SK-N-SH (cell line): ENCODE results near the gene NDRG2. TPM values are rescaled to one million over a fixed set of nuclear protein-coding genes. Genes with fewer than 3 reads are reported as not detected.

Source experiments
- CTCF ChIA-PET: fragments of 300-600, 350-600 bp; formaldehyde crosslinking; extraction: SDS; loops from one replicate; lab custom pipeline; 2021; lab: Yijun Ruan, JAX
- POLR2A ChIA-PET: fragments of 350-600 bp; sonication (Branson Sonifier 250); formaldehyde crosslinking; extraction: SDS; loops from one replicate; lab custom pipeline; 2020; ENCODE audit warnings: antibody characterized with exemption, inconsistent platforms; lab: Yijun Ruan, JAX
- DNase-seq: peaks from one replicate; pipeline ENCODE4 v3.0.0; 2012
- H2AFZ ChIP-seq: fragments of 200-600 bp; sonication (generic); 2 replicates; pipeline ENCODE4 v1.8.1; 2016; ENCODE audit warnings: antibody characterized with exemption, mild to moderate bottlenecking, low read depth
- H3F3A ChIP-seq: fragments of 200-600 bp; sonication (generic); replicated peaks from 2 replicates; pipeline ENCODE3; 2016; ENCODE audit warnings: antibody characterized with exemption, mild to moderate bottlenecking; ENCODE audit not compliant: insufficient read depth
- H3K27ac ChIP-seq, 2 experiments: fragments of 200-500 bp in 1 of 2; fragments of 200-600 bp in 1 of 2; sonication (Bioruptor generic) in 1 of 2; sonication (generic), shearing (Covaris generic) in 1 of 2; 2 replicates each; pipeline versions ENCODE4 v1.5.1 to v1.6.1; 2014 to 2016; ENCODE audit warnings: low read depth in 2 of 2, inconsistent platforms in 1 of 2, low read length in 1 of 2, mild to moderate bottlenecking in 1 of 2, mixed read lengths in 1 of 2
- H3K27me3 ChIP-seq: fragments of 200-600 bp; sonication (generic), shearing (Covaris generic); 2 replicates; pipeline ENCODE4 v1.6.1; 2016; ENCODE audit warnings: mixed run types; ENCODE audit not compliant: insufficient read depth
- H3K36me3 ChIP-seq, 2 experiments: fragments of 200-500 bp in 1 of 2; fragments of 200-600 bp in 1 of 2; sonication (Bioruptor generic) in 1 of 2; sonication (generic) in 1 of 2; replicated peaks in 1 of 2; 2 replicates each; pipeline versions ENCODE3 to v1.5.1; 2014 to 2016; ENCODE audit warnings: low read length in 1 of 2, mild to moderate bottlenecking in 1 of 2; ENCODE audit not compliant: insufficient read depth in 2 of 2, control insufficient read depth in 1 of 2
- H3K4me1 ChIP-seq, 2 experiments: fragments of 200-500 bp in 1 of 2; fragments of 200-600 bp in 1 of 2; sonication (Bioruptor generic) in 1 of 2; sonication (generic), shearing (Covaris generic) in 1 of 2; 2 replicates each; pipeline versions ENCODE4 v1.5.1 to v1.6.1; 2014 to 2016; ENCODE audit warnings: low read depth in 1 of 2, low read length in 1 of 2, mixed run types in 1 of 2; ENCODE audit not compliant: insufficient read depth in 2 of 2, control insufficient read depth in 1 of 2
- H3K4me2 ChIP-seq: fragments of 200-600 bp; sonication (generic), shearing (Covaris generic); 2 replicates; pipeline ENCODE4 v1.6.1; 2017; ENCODE audit warnings: mixed run types
- H3K4me3 ChIP-seq, 2 experiments: fragments of 200-500 bp in 1 of 2; fragments of 200-600 bp in 1 of 2; sonication (Bioruptor generic) in 1 of 2; sonication (generic), shearing (Covaris generic) in 1 of 2; 2 replicates each; pipeline versions ENCODE4 v1.5.1 to v1.8.1; 2014 to 2016; ENCODE audit warnings: low read depth in 2 of 2, inconsistent platforms in 1 of 2, low read length in 1 of 2, mild to moderate bottlenecking in 1 of 2, mixed read lengths in 1 of 2, moderate library complexity in 1 of 2
- H3K79me2 ChIP-seq: fragments of 200-600 bp; sonication (generic); 2 replicates; pipeline ENCODE4 v1.8.1; 2017; ENCODE audit warnings: mild to moderate bottlenecking; ENCODE audit not compliant: insufficient read depth
- H3K9ac ChIP-seq: fragments of 200-600 bp; sonication (generic); 2 replicates; pipeline ENCODE4 v1.6.1; 2017; ENCODE audit warnings: mixed run types
- H3K9me2 ChIP-seq: fragments of 200-600 bp; sonication (generic); 2 replicates; pipeline ENCODE4 v1.6.1; 2017; ENCODE audit warnings: mixed run types
- H3K9me3 ChIP-seq: fragments of 200-600 bp; sonication (generic); 2 replicates; pipeline ENCODE4 v1.6.1; 2017; ENCODE audit warnings: mixed run types, mild to moderate bottlenecking, moderate library complexity
- H4K20me1 ChIP-seq: fragments of 200-600 bp; sonication (generic); 2 replicates; pipeline ENCODE4 v1.6.1; 2017; ENCODE audit warnings: mild to moderate bottlenecking, mixed run types; ENCODE audit not compliant: insufficient read depth
- CHD2 ChIP-seq: fragments of 150-350 bp; IDR thresholded peaks from 2 replicates; pipeline ENCODE4 v1.6.1; 2018; ENCODE audit warnings: low read length; ENCODE audit not compliant: partially characterized antibody
- EP300 ChIP-seq, 2 experiments: IDR thresholded peaks; 2 replicates each; pipeline versions ENCODE4 v1.4.0 to v1.6.1; 2012; ENCODE audit warnings: borderline replicate concordance in 1 of 2, low read depth in 1 of 2, low read length in 1 of 2
- EZH2phosphoT487 ChIP-seq: fragments of 200-600 bp; sonication (generic); IDR thresholded peaks from 2 replicates; pipeline ENCODE4 v1.6.1; 2017; ENCODE audit warnings: low read depth, mixed run types, mild to moderate bottlenecking, antibody characterized with exemption, moderate library complexity, borderline replicate concordance
- FOXJ3 ChIP-seq: sonication (generic); formaldehyde crosslinking; IDR thresholded peaks from 2 replicates; pipeline ENCODE4 v1.5.1; 2020; ENCODE audit warnings: mild to moderate bottlenecking, missing genetic modification reagents
- GABPA ChIP-seq: IDR thresholded peaks from 2 replicates; pipeline ENCODE4 v1.4.0; 2012; ENCODE audit warnings: low read depth, mild to moderate bottlenecking
- MXI1 ChIP-seq: IDR thresholded peaks from 2 replicates; pipeline ENCODE4 v1.6.1; 2012; ENCODE audit warnings: mild to moderate bottlenecking, low read depth, low read length, improper control_type of control experiment
- NFIC ChIP-seq: IDR thresholded peaks from 2 replicates; pipeline ENCODE4 v1.4.0; 2012; ENCODE audit warnings: borderline replicate concordance
- POLR2AphosphoS5 ChIP-seq: IDR thresholded peaks from 2 replicates; pipeline ENCODE4 v1.6.1; 2012; ENCODE audit warnings: low read depth, low read length
- RAD21 ChIP-seq: IDR thresholded peaks from 2 replicates; pipeline ENCODE4 v1.6.1; 2012; ENCODE audit warnings: mild to moderate bottlenecking, low read length
- SIN3A ChIP-seq: IDR thresholded peaks from 2 replicates; pipeline ENCODE4 v1.6.1; 2012; ENCODE audit warnings: low read depth, mild to moderate bottlenecking, low read length, moderate library complexity, borderline replicate concordance
- TAF1 ChIP-seq: IDR thresholded peaks from 2 replicates; pipeline ENCODE4 v1.6.1; 2012; ENCODE audit warnings: low read depth, mild to moderate bottlenecking, low read length, moderate library complexity, borderline replicate concordance
- TEAD4 ChIP-seq: IDR thresholded peaks from 2 replicates; pipeline ENCODE4 v1.4.0; 2012; ENCODE audit warnings: mild to moderate bottlenecking, borderline replicate concordance; ENCODE audit not compliant: insufficient read depth
- ZBTB33 ChIP-seq: IDR thresholded peaks from 2 replicates; pipeline ENCODE4 v1.4.0; 2012; ENCODE audit warnings: low read depth, borderline replicate concordance
- WGBS: methylation state at CpG from one replicate; pipeline ENCODE4 v1.1.6; 2017; ENCODE audit warnings: low lambda C conversion rate; 5-methylcytosine and 5-hydroxymethylcytosine counted together
- polyA plus RNA-seq, 3 experiments: library from polyadenylated mRNA; depleted of rRNA; stranded (reverse); fragments of >200 nt; gene quantifications; 2 replicates each; pipeline ENCODE4 v1.2.3, GENCODE V29; 2012
- TF ChIP-seq, protein P1 (sequence below): fragments of 150-350 bp; IDR thresholded peaks from 2 replicates; pipeline ENCODE4 v1.6.1; 2017; ENCODE audit warnings: antibody characterized with exemption, low read length, low read depth, borderline replicate concordance

NDRG2 gene
- polyA plus RNA-seq, 1 of the 3 experiments (the other 2 are of a cell fraction): 15.8 TPM

DNA sequence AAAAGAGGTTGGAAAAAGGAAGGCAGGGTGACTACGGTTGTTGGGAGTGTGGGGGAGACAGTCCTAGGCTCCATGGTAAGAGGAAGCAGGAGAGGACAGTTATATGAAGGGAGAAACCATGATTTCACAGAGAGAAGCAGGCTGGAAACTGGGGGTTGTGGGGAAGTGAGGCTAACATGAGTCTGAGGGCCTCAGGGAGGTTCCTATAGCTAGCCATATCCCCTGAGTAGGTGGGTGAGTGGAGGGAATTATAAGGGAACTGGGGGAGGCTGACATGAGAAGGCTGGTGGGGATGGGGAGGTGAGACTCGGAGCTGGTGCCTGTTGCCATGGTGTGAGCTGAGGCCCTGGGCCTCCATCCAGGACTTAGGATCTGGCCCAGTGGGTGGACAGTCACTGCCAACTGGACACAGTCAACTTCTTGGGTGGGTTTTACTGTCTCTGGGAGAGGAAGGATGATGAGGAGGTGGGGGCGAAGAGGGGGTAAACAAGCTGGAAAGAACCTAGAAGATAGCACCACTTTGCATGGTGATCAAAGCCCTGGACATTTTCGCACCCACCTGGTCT, 8.4 kb upstream of the NDRG2 start:
- Histone ChIP-seq H3K36me3 (no peaks in the 10 kb centered on the region), H3K27ac (no peak overlapping the region), H3F3A (no peaks in the 10 kb centered on the region), H4K20me1 (no peaks in the 10 kb centered on the region), H3K4me1 (no peaks in the 10 kb centered on the region), H3K27me3 (peaks cover 42% of the 10 kb centered on the region; the same call in 1 of the 2 replicates), H3K4me3 (no peak overlapping the region), H2AFZ (no peak overlapping the region), H3K79me2 (no peaks in the 10 kb centered on the region), H3K9me2 (no peaks in the 10 kb centered on the region), H3K9me3 (no peaks in the 10 kb centered on the region), H3K9ac (no peak overlapping the region), H3K4me2 (no peak overlapping the region)
- no peak for DNase-seq
- TF ChIP-seq TEAD4 (no peak), ZBTB33 (no peak), FOXJ3 (CRISPR knock-in tag) (no peak), POLR2AphosphoS5 (no peak), EZH2phosphoT487 (no peak), NFIC (no peak), TAF1 (no peak), MXI1 (no peak), SIN3A (no peak), CHD2 (no peak), RAD21 (no peak), EP300 (IDR thresholded peaks at IDR 0.05; ENCODE audit: borderline replicate concordance in 1 of 2, low read depth in 1 of 2, low read length in 1 of 2) (no peak), GABPA (no peak)
- TF ChIP-seq, protein P1, sequence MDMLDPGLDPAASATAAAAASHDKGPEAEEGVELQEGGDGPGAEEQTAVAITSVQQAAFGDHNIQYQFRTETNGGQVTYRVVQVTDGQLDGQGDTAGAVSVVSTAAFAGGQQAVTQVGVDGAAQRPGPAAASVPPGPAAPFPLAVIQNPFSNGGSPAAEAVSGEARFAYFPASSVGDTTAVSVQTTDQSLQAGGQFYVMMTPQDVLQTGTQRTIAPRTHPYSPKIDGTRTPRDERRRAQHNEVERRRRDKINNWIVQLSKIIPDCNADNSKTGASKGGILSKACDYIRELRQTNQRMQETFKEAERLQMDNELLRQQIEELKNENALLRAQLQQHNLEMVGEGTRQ: no peak
- WGBS: 56% methylated on average over 4 of the region's 4 CpGs
- ChIA-PET POLR2A (no interaction called here), CTCF (interaction anchor here (1.0 to 7.5 kb wide), 5 partner anchors 19 to 71 kb away, joined by 3 to 73 read pairs (median 5); no protein-coding TSS in a partner anchor)
